ENCODE measurements around the gene ARMC2.

ARMC2 gene

DNA sequence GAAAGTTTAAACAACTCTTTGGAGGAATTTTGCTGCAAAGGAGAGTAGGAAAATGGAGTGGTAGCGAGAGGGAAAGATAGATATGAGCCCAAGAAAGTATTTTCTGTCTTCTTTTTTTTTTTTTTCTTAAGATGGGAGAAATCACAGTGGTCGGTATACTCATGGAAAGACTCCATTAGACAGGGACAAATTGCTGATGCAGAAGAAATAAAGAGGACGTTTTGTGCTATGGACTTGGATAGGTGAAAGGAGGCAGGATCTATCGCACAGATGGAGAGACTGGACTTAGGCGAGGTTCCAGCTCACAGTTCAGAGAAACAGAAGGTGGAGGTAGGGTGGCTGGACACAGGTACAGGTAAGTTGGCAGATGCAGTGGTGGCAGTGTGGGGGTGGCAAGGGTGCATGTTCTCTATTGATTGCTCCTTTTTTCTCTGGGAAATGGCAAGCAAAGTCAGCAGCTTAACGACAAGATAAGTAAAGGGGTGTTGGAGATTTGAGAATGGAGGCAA is 44.2 kb upstream of the ARMC2 start:
- no peak overlapping the region for H3K4me3 ChIP-seq (ENCODE audit: low read depth, low read length)
- TF ChIP-seq, protein P1, sequence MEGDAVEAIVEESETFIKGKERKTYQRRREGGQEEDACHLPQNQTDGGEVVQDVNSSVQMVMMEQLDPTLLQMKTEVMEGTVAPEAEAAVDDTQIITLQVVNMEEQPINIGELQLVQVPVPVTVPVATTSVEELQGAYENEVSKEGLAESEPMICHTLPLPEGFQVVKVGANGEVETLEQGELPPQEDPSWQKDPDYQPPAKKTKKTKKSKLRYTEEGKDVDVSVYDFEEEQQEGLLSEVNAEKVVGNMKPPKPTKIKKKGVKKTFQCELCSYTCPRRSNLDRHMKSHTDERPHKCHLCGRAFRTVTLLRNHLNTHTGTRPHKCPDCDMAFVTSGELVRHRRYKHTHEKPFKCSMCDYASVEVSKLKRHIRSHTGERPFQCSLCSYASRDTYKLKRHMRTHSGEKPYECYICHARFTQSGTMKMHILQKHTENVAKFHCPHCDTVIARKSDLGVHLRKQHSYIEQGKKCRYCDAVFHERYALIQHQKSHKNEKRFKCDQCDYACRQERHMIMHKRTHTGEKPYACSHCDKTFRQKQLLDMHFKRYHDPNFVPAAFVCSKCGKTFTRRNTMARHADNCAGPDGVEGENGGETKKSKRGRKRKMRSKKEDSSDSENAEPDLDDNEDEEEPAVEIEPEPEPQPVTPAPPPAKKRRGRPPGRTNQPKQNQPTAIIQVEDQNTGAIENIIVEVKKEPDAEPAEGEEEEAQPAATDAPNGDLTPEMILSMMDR (IDR thresholded peaks at IDR 0.05; ENCODE audit: control insufficient read depth, extremely low read depth, insufficient read depth) = no peak
- no peak for DNase-seq (ENCODE audit: low read depth)

GRCh38 chr6:108804956-108805355 is 43.3 kb upstream of the ARMC2 start:
- no peak overlapping the region for H3K4me3 ChIP-seq (ENCODE audit: low read depth, low read length)
- TF ChIP-seq, protein P1 (IDR thresholded peaks at IDR 0.05; ENCODE audit: control insufficient read depth, extremely low read depth, insufficient read depth) = no peak
- no peak for DNase-seq (ENCODE audit: low read depth)

DNA sequence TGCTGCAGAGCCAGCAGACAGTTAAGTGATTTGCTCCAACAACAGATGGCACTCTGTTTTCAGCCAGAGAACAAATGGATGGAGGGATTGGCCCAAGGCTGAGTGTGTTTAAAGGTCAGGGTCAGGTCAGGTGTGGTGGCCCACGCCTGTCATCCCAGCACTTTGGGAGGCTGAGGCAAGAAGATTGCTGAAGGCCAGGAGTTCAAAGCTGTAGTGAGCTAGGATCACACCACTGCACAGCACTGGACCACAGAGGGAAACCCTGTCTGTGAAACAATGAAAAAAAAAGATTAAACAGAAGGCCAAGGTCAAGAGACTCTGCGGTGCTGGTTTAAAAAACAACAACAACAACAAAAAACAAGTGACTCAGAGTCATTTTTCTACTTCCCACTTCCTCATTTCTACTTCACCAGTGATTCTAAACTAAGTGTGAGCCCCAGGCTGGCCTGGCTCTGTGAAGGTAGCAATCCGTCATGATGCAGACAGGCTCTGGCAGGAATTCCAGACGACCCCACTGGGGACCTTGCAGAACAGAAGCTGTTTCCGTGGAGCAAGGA is 42.5 kb upstream of the ARMC2 start:
- DNase-seq (ENCODE audit: low read depth) = no peak
- no peak overlapping the region for H3K4me3 ChIP-seq (ENCODE audit: low read depth, low read length)
- TF ChIP-seq, protein P1 (IDR thresholded peaks at IDR 0.05; ENCODE audit: control insufficient read depth, extremely low read depth, insufficient read depth) = no peak

GRCh38 chr6:108806171-108806570 is 42.1 kb upstream of the ARMC2 start:
- no peak for DNase-seq (ENCODE audit: low read depth)
- TF ChIP-seq, protein P1 (IDR thresholded peaks at IDR 0.05; ENCODE audit: control insufficient read depth, extremely low read depth, insufficient read depth) = no peak
- H3K4me3 ChIP-seq (ENCODE audit: low read depth, low read length) = no peak overlapping the region

DNA sequence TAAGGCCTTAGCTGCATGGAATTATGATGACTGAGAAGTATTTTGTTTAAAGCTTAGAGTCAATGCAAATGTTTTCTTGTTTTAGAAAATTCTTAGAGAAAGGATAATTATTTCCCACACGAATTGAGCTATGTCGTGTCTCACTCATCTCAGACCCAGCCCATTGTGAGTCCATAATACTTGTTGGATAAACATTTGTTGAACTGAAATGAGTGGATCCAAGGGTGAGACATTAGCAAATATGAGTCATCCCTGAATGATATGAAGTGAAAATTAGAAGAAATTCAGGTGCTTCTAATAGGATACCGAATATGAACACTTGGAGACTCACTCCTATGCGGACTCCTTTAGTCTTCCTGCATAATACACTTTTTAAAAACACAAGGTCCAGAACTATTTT is 41.6 kb upstream of the ARMC2 start:
- DNase-seq (ENCODE audit: low read depth) = no peak
- TF ChIP-seq, protein P1 (IDR thresholded peaks at IDR 0.05; ENCODE audit: control insufficient read depth, extremely low read depth, insufficient read depth) = no peak
- H3K4me3 ChIP-seq (ENCODE audit: low read depth, low read length) = no peak overlapping the region

DNA sequence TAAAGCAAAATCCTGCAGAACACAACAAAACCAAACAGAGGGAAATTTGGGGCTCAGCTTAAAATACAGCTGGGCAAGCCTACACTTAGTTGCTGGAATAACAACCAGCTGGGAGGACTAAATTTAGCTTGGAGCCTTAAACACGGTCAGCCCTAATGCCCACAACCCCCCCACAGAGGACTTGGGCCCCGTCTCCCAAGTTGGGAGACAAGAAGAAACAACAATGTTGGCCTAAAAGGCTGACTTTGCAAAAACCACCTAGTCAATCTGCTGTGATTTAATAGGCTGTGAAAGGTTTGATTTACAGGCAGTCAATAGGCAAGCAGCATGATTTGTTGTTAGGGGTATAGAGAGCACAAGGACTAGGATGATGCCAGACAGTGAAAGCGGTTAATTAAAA is 40.3 kb upstream of the ARMC2 start:
- DNase-seq (ENCODE audit: low read depth) = no peak
- TF ChIP-seq, protein P1 (IDR thresholded peaks at IDR 0.05; ENCODE audit: control insufficient read depth, extremely low read depth, insufficient read depth) = no peak
- no peak overlapping the region for H3K4me3 ChIP-seq (ENCODE audit: low read depth, low read length)

GRCh38 chr6:108809211-108809610 is 39.0 kb upstream of the ARMC2 start:
- DNase-seq (ENCODE audit: low read depth) = no peak
- H3K4me3 ChIP-seq (ENCODE audit: low read depth, low read length) = no peak overlapping the region
- TF ChIP-seq, protein P1 (IDR thresholded peaks at IDR 0.05; ENCODE audit: control insufficient read depth, extremely low read depth, insufficient read depth) = no peak

Measured in LNCaP clone FGC (cell line).